HEK293 (cell line): ENCODE results near the gene CFL1.

Experiments used
- CTCF ChIA-PET: fragments of 350-600 bp; formaldehyde crosslinking; extraction: SDS; loops from one replicate; lab custom pipeline; 2021; ENCODE audit warnings: antibody characterized with exemption; lab: Yijun Ruan, JAX
- POLR2A ChIA-PET: fragments of 300-600 bp; formaldehyde crosslinking; extraction: SDS; loops from one replicate; lab custom pipeline; 2020; ENCODE audit warnings: antibody characterized with exemption, inconsistent platforms; lab: Yijun Ruan, JAX
- H3K27ac ChIP-seq: fragments of 200-500 bp; sonication (Bioruptor generic); 2 replicates; pipeline ENCODE4 v1.5.1; 2014; ENCODE audit warnings: low read depth, low read length, control low read depth, inconsistent platforms; ENCODE audit errors: extremely low read depth
- H3K36me3 ChIP-seq, 2 experiments: fragments of 200-500 bp in 1 of 2; sonication (Bioruptor generic) in 1 of 2; 1 replicate in 1 of 2; 2 replicates in 1 of 2; pipeline ENCODE4 v1.5.1; 2014 to 2017; ENCODE audit warnings: inconsistent platforms in 2 of 2, low read length in 2 of 2; ENCODE audit not compliant: control insufficient read depth in 2 of 2, insufficient read depth in 1 of 2
- H3K4me1 ChIP-seq: fragments of 200-500 bp; sonication (Bioruptor generic); 2 replicates; pipeline ENCODE4 v1.5.1; 2014; ENCODE audit warnings: mild to moderate bottlenecking, low read length, inconsistent platforms; ENCODE audit not compliant: control insufficient read depth, insufficient read depth
- H3K4me3 ChIP-seq: 2 replicates; pipeline ENCODE4 v1.5.1; 2011; ENCODE audit warnings: low read depth, mild to moderate bottlenecking, control low read depth, low read length, moderate library complexity
- H3K9me3 ChIP-seq: fragments of 200-500 bp; sonication (Bioruptor generic); 2 replicates; pipeline ENCODE4 v1.5.1; 2014; ENCODE audit warnings: low read depth, low read length, inconsistent platforms; ENCODE audit not compliant: control insufficient read depth, insufficient read depth
- GLIS1 ChIP-seq: fragments of 450-650 bp; formaldehyde crosslinking; IDR thresholded peaks from 2 replicates; pipeline ENCODE4 v1.5.1; 2016; ENCODE audit warnings: missing biosample characterization, missing genetic modification characterization
- HOXD13 ChIP-seq: sonication (generic); formaldehyde crosslinking; IDR thresholded peaks from 2 replicates; pipeline ENCODE4 v1.8.0; 2022; ENCODE audit warnings: missing genetic modification reagents, borderline replicate concordance
- MYNN ChIP-seq: fragments of 450-650 bp; formaldehyde crosslinking; IDR thresholded peaks from 2 replicates; pipeline ENCODE4 v1.5.1; 2016; ENCODE audit warnings: missing biosample characterization, missing genetic modification characterization, borderline replicate concordance
- ZBTB48 ChIP-seq: fragments of 450-650 bp; formaldehyde crosslinking; IDR thresholded peaks from 2 replicates; pipeline ENCODE4 v1.5.1; 2016; ENCODE audit warnings: missing biosample characterization, missing genetic modification characterization
- ZBTB6 ChIP-seq: fragments of 450-650 bp; formaldehyde crosslinking; IDR thresholded peaks from 2 replicates; pipeline ENCODE4 v1.5.1; 2017; ENCODE audit warnings: missing biosample characterization, missing genetic modification characterization
- ZEB2 ChIP-seq: fragments of 450-650 bp; formaldehyde crosslinking; IDR thresholded peaks from 2 replicates; pipeline ENCODE4 v1.5.1; 2016; ENCODE audit warnings: missing biosample characterization, missing genetic modification characterization
- ZNF121 ChIP-seq: fragments of 450-650 bp; formaldehyde crosslinking; IDR thresholded peaks from 2 replicates; pipeline ENCODE4 v1.5.1; 2016; ENCODE audit warnings: missing biosample characterization, missing genetic modification characterization
- ZNF211 ChIP-seq: fragments of 450-650 bp; formaldehyde crosslinking; IDR thresholded peaks from 2 replicates; pipeline ENCODE4 v1.5.1; 2016; ENCODE audit warnings: low read depth, missing biosample characterization, missing genetic modification characterization
- ZNF341 ChIP-seq: fragments of 450-650 bp; formaldehyde crosslinking; IDR thresholded peaks from 2 replicates; pipeline ENCODE4; 2016; ENCODE audit warnings: low read depth, missing biosample characterization, missing genetic modification characterization
- ZNF350 ChIP-seq: fragments of 450-650 bp; formaldehyde crosslinking; IDR thresholded peaks from 2 replicates; pipeline ENCODE4 v1.5.0; 2017; ENCODE audit warnings: missing biosample characterization, mild to moderate bottlenecking, missing genetic modification characterization
- ZNF571 ChIP-seq: fragments of 450-650 bp; formaldehyde crosslinking; IDR thresholded peaks from 2 replicates; pipeline ENCODE4 v1.5.0; 2017; ENCODE audit warnings: missing biosample characterization, missing genetic modification characterization
- ZNF610 ChIP-seq: fragments of 450-650 bp; formaldehyde crosslinking; IDR thresholded peaks from 2 replicates; pipeline ENCODE4 v1.5.1; 2016; ENCODE audit warnings: missing biosample characterization, missing genetic modification characterization, borderline replicate concordance
- ZNF626 ChIP-seq: fragments of 450-650 bp; sonication (Bioruptor Pico); formaldehyde crosslinking; IDR thresholded peaks from 2 replicates; pipeline ENCODE4 v1.5.1; 2018; ENCODE audit warnings: missing biosample characterization, missing genetic modification characterization, inconsistent platforms
- ZNF639 ChIP-seq: fragments of 450-650 bp; formaldehyde crosslinking; IDR thresholded peaks from 2 replicates; pipeline ENCODE4 v1.5.1; 2016; ENCODE audit warnings: missing biosample characterization, missing genetic modification characterization
- ZNF776 ChIP-seq: fragments of 450-650 bp; formaldehyde crosslinking; IDR thresholded peaks from 2 replicates; pipeline ENCODE4 v1.5.0; 2017; ENCODE audit warnings: missing biosample characterization, missing genetic modification characterization, borderline replicate concordance
- ZNF791 ChIP-seq: fragments of 450-650 bp; formaldehyde crosslinking; IDR thresholded peaks from 2 replicates; pipeline ENCODE4 v1.5.1; 2016; ENCODE audit warnings: missing biosample characterization, missing genetic modification characterization
- ZSCAN23 ChIP-seq: fragments of 450-650 bp; formaldehyde crosslinking; IDR thresholded peaks from 2 replicates; pipeline ENCODE4 v1.5.1; 2016; ENCODE audit warnings: missing biosample characterization, missing genetic modification characterization
- TF ChIP-seq, protein P1 (sequence below): fragments of 450-650 bp; formaldehyde crosslinking; IDR thresholded peaks from 2 replicates; pipeline ENCODE4 v1.5.1; 2016; ENCODE audit warnings: missing biosample characterization, missing genetic modification characterization, borderline replicate concordance
- TF ChIP-seq, protein P2 (sequence below): fragments of 450-650 bp; formaldehyde crosslinking; IDR thresholded peaks from 2 replicates; pipeline ENCODE4 v1.5.1; 2016; ENCODE audit warnings: missing biosample characterization, missing genetic modification characterization
- TF ChIP-seq, protein P3 (sequence below): fragments of 450-650 bp; formaldehyde crosslinking; IDR thresholded peaks from 2 replicates; pipeline ENCODE4 v1.5.1; 2017; ENCODE audit warnings: missing biosample characterization, missing genetic modification characterization
- TF ChIP-seq, protein P4 (sequence below): fragments of 450-650 bp; formaldehyde crosslinking; IDR thresholded peaks from 2 replicates; pipeline ENCODE4 v1.5.1; 2016; ENCODE audit warnings: missing biosample characterization, missing genetic modification characterization

The CFL1 gene

GRCh38 chr11:65829459-65829858 is 28.5 kb downstream of the CFL1 start:
- H3K36me3 ChIP-seq = no peaks in the 10 kb centered on the region
- no peak overlapping the region for H3K27ac ChIP-seq
- H3K4me1 ChIP-seq = no peaks in the 10 kb centered on the region
- H3K4me3 ChIP-seq = no peak overlapping the region
- TF ChIP-seq ZBTB48 (tag by site-specific recombination) = peak; percentile 88
- TF ChIP-seq, protein P1, sequence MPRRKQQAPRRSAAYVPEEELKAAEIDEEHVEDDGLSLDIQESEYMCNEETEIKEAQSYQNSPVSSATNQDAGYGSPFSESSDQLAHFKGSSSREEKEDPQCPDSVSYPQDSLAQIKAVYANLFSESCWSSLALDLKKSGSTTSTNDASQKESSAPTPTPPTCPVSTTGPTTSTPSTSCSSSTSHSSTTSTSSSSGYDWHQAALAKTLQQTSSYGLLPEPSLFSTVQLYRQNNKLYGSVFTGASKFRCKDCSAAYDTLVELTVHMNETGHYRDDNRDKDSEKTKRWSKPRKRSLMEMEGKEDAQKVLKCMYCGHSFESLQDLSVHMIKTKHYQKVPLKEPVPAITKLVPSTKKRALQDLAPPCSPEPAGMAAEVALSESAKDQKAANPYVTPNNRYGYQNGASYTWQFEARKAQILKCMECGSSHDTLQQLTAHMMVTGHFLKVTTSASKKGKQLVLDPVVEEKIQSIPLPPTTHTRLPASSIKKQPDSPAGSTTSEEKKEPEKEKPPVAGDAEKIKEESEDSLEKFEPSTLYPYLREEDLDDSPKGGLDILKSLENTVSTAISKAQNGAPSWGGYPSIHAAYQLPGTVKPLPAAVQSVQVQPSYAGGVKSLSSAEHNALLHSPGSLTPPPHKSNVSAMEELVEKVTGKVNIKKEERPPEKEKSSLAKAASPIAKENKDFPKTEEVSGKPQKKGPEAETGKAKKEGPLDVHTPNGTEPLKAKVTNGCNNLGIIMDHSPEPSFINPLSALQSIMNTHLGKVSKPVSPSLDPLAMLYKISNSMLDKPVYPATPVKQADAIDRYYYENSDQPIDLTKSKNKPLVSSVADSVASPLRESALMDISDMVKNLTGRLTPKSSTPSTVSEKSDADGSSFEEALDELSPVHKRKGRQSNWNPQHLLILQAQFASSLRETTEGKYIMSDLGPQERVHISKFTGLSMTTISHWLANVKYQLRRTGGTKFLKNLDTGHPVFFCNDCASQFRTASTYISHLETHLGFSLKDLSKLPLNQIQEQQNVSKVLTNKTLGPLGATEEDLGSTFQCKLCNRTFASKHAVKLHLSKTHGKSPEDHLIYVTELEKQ (tag by site-specific recombination) = no peak
- ChIA-PET CTCF (interaction anchor here (0.6 to 2.4 kb wide), 5 partner anchors 11 to 118 kb away, joined by 3 to 11 read pairs (median 3); partner anchors contain the start of gene KAT5), POLR2A (no interaction called here)
- H3K9me3 ChIP-seq = no peaks in the 10 kb centered on the region

GRCh38 chr11:65826984-65827735 is 30.8 kb downstream of the CFL1 start:
- POLR2A ChIA-PET = interaction anchor here (0.6 to 1.2 kb wide), 5 partner anchors 23 to 116 kb away, joined by 3 to 6 read pairs (median 3); partner anchors contain the start of genes FIBP and RNASEH2C
- Histone ChIP-seq H3K4me1 (no peaks in the 10 kb centered on the region), H3K4me3 (no peak overlapping the region), H3K36me3 (no peaks in the 10 kb centered on the region), H3K27ac (no peak overlapping the region), H3K9me3 (no peaks in the 10 kb centered on the region)
- CTCF ChIA-PET = interaction anchor here (0.6 to 1.8 kb wide), 7 partner anchors 9 to 162 kb away, joined by 3 to 13 read pairs (median 3); partner anchors contain the start of gene MUS81
- TF ChIP-seq ZNF639 (tag by site-specific recombination) (no peak), ZNF776 (tag by site-specific recombination) (no peak), ZEB2 (no peak), ZBTB6 (tag by site-specific recombination) (no peak), HOXD13 (no peak), GLIS1 (tag by site-specific recombination) (no peak), ZNF791 (tag by site-specific recombination) (no peak), ZSCAN23 (no peak), ZNF211 (tag by site-specific recombination) (no peak), ZNF350 (tag by site-specific recombination) (no peak), ZNF610 (tag by site-specific recombination) (no peak), ZNF121 (no peak), ZNF571 (tag by site-specific recombination) (no peak), MYNN (tag by site-specific recombination) (no peak), ZNF341 (tag by site-specific recombination) (no peak), ZNF626 (tag by site-specific recombination) (no peak)
- TF ChIP-seq, protein P2, sequence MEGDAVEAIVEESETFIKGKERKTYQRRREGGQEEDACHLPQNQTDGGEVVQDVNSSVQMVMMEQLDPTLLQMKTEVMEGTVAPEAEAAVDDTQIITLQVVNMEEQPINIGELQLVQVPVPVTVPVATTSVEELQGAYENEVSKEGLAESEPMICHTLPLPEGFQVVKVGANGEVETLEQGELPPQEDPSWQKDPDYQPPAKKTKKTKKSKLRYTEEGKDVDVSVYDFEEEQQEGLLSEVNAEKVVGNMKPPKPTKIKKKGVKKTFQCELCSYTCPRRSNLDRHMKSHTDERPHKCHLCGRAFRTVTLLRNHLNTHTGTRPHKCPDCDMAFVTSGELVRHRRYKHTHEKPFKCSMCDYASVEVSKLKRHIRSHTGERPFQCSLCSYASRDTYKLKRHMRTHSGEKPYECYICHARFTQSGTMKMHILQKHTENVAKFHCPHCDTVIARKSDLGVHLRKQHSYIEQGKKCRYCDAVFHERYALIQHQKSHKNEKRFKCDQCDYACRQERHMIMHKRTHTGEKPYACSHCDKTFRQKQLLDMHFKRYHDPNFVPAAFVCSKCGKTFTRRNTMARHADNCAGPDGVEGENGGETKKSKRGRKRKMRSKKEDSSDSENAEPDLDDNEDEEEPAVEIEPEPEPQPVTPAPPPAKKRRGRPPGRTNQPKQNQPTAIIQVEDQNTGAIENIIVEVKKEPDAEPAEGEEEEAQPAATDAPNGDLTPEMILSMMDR (tag by site-specific recombination) = no peak
- TF ChIP-seq, protein P3, sequence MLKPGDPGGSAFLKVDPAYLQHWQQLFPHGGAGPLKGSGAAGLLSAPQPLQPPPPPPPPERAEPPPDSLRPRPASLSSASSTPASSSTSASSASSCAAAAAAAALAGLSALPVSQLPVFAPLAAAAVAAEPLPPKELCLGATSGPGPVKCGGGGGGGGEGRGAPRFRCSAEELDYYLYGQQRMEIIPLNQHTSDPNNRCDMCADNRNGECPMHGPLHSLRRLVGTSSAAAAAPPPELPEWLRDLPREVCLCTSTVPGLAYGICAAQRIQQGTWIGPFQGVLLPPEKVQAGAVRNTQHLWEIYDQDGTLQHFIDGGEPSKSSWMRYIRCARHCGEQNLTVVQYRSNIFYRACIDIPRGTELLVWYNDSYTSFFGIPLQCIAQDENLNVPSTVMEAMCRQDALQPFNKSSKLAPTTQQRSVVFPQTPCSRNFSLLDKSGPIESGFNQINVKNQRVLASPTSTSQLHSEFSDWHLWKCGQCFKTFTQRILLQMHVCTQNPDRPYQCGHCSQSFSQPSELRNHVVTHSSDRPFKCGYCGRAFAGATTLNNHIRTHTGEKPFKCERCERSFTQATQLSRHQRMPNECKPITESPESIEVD = no peak
- TF ChIP-seq, protein P4, sequence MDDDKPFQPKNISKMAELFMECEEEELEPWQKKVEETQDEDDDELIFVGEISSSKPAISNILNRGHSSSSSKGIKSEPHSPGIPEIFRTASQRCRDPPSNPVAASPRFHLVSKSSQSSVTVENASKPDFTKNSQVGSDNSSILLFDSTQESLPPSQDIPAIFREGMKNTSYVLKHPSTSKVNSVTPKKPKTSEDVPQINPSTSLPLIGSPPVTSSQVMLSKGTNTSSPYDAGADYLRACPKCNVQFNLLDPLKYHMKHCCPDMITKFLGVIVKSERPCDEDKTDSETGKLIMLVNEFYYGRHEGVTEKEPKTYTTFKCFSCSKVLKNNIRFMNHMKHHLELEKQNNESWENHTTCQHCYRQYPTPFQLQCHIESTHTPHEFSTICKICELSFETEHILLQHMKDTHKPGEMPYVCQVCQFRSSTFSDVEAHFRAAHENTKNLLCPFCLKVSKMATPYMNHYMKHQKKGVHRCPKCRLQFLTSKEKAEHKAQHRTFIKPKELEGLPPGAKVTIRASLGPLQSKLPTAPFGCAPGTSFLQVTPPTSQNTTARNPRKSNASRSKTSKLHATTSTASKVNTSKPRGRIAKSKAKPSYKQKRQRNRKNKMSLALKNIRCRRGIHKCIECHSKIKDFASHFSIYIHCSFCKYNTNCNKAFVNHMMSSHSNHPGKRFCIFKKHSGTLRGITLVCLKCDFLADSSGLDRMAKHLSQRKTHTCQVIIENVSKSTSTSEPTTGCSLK = no peak
